Stimulated activated CD8-positive, alpha-beta memory T cell treated with anti-CD3 and anti-CD28 coated beads, Interleukin-2, amount 100 ng/mL, for 48 hours (primary cell): Measurements from ENCODE around the gene ASPRV1.

Source experiments
- DNase-seq, 2 donors: peaks; one replicate each; pipeline ENCODE4 v3.0.0-alpha.2; 2020; ENCODE audit warnings: low read depth in 2 of 2

ASPRV1 gene

DNA sequence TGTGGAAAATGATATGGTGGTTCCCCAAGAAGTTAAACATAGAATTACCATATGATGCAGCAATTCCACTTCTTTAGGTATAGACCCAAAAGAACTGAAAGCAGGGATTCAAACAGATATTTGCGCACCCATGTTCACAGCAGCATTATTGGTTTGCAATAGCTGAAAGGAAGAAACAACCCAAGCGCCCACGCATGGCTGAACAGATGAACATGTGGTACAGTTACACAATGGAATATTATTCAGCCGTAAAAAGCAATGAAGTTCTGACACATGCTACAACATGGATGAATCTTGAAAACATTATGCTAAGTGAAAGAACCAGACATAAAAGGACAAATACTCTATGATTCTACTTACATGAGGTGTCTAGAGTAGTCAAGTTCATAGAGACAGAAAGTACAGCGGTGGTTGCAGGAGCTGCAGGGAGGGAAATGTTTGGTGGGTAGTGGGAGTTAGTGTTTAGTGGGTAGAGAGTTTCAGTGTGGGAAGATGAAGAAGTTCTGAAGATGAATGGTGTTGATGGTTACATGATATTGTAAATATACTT, 26.7 kb upstream of the ASPRV1 start:
- no peak for DNase-seq

- DNase-seq, result no peak
Measured at GRCh38 chr2:69986691-69987090, 25.3 kb upstream of the ASPRV1 start.

- DNase-seq, result no peak
Measured at GRCh38 chr2:69985688-69986087, 24.3 kb upstream of the ASPRV1 start.

- no peak for DNase-seq
Measured at GRCh38 chr2:69985216-69985615, 23.8 kb upstream of the ASPRV1 start.

- DNase-seq, result no peak
Measured at GRCh38 chr2:69983392-69983966, 22.0 kb upstream of the ASPRV1 start.

GRCh38 chr2:69979902-69980807, 18.7 kb upstream of the ASPRV1 start:
- DNase-seq, result no peak

- DNase-seq, result no peak
Measured at GRCh38 chr2:69977906-69978482, 16.6 kb upstream of the ASPRV1 start.

GRCh38 chr2:69977186-69977585, 15.8 kb upstream of the ASPRV1 start:
- DNase-seq, result no peak

DNA sequence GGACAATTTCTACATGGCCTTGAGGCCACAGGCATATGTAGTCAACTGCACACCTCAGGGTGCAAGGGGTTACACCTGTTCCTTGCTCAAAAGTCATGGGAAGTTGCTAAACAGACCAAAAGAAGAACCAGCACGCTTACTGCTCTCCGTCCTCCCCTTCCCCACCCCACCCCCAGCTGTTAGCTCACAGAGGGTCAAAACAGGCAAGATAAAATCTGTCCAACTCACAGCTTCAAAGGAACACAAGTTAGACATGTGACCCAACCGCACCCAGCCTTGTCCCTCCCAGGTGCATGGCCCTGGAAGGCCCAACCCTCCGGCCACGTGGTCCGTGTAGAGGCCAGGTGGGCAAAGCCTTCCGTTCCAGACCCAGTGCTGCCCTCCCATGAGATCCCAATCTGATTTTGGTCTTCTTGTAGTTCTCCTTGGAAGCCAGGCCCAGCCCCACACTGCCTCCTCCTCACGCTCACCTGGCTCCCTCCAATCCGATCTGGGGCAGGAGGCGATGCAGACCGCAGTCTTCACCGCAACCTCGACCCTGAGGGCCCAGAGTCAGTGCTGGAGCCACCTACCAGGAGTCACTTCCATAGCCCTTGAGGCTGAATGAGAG, 14.5 kb upstream of the ASPRV1 start:
- no peak for DNase-seq

DNA sequence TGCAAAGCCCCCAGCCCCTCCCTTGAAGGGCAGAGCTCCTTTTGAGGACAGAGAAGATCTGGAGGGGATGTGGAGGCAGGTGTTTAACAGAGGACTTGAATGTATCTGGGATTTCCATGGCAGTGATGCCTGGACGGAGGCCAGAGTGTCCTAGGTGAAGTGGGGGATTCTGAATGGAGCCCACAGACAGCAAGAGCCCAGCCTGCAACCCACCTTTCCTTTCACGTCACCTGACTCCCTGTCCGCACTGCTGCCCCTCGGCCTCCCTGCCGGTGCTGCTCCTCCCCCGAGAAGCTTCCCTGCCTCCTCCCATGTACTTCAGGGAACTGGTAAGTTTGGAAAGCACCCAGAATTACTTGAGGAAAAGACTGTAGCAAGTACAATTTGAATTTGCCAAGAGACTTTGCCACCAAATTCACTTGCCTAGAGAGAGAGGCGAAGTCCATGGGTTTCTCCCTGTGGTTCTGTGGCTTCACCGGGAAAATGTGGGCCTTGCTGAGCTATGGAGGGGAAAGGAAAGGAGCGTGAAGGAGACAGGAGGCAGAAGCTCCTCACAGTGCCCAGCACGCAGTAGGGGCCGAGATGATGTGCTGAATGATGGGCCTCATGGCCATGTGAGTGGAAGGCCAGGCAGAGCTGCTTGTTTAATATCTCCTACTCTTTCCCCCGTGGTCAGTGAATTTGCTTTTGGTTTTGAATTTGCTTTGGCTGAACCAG, 13.9 kb upstream of the ASPRV1 start:
- DNase-seq, result no peak

GRCh38 chr2:69973335-69973735, 11.9 kb upstream of the ASPRV1 start:
- DNase-seq, result no peak

GRCh38 chr2:69972822-69973221, 11.4 kb upstream of the ASPRV1 start:
- DNase-seq, result no peak

DNA sequence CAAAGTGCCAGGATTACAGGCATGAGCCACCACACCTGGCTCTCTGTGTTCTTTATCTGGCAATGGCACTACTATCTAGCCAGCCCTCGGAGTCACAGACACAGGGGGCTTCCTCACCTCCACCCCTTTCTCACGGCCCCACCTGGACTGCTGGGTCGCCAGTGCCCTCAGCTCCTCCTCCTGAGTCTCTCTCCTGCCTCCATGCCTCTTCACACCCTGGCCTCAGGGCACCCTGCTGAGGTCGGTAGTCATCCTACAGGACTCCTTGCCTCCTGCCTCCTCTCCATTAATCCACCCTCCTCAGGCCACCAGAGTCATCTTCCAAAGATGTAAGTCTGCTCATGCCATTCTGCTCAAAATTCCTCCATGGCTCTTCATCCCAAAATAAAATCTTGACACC, 8.6 kb upstream of the ASPRV1 start:
- no peak for DNase-seq

GRCh38 chr2:69969126-69969983, 7.9 kb upstream of the ASPRV1 start:
- DNase-seq, result no peak

GRCh38 chr2:69968609-69969008, 7.2 kb upstream of the ASPRV1 start:
- DNase-seq, result no peak

DNA sequence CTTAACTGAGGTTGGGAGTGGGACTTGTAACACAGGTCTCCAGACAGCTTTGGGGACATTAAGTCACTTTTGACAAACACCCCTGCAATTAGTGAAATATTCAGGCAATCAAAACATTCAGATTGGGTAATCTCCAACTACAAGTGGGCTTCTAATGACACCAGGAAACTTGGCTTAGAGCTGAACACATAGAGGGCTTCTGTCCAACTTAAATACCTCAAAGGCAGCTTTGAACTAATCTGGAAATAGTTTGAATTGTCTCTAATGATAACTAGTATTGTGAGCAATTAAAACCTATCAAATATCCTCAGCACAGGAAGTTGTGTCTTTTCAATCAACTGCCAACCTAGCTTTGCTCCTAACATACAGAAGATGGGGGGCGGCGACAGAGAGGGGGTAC, 5.1 kb upstream of the ASPRV1 start:
- no peak for DNase-seq

DNA sequence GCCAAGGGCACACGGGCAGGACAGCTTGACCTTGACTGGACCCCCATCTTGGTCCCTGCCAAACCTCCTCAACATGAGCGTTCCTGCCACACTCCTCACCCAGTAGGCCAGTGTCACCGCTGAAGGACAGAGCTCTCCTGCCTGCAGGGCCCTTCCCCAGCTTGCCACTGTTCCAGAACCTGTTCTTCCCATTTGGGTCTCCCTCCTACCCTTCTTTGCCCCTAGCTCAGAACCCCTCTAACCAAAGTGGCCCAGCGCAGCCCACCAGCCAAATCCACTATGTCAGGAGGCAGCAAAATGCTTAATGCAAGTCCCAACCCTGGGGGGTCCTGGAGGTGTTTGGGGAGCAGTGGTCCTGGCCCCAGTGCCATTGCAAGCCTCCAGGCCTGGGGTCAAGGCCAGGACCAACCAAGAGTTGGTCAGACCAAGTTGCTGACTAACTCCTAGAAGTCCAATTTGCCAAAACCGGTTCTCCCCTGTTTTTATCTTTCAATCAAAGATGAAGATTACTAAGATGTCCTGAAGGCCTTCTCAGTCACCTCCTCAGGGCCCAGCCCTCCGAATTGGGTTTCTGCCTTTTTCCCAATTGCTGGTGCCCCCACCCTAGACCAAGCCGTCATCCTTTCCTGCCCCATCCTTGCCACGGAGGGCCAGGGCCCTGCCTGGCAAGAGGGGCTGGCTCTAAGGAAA, 4.5 kb upstream of the ASPRV1 start:
- no peak for DNase-seq

GRCh38 chr2:69964353-69964841, 3.0 kb upstream of the ASPRV1 start:
- no peak for DNase-seq

DNA sequence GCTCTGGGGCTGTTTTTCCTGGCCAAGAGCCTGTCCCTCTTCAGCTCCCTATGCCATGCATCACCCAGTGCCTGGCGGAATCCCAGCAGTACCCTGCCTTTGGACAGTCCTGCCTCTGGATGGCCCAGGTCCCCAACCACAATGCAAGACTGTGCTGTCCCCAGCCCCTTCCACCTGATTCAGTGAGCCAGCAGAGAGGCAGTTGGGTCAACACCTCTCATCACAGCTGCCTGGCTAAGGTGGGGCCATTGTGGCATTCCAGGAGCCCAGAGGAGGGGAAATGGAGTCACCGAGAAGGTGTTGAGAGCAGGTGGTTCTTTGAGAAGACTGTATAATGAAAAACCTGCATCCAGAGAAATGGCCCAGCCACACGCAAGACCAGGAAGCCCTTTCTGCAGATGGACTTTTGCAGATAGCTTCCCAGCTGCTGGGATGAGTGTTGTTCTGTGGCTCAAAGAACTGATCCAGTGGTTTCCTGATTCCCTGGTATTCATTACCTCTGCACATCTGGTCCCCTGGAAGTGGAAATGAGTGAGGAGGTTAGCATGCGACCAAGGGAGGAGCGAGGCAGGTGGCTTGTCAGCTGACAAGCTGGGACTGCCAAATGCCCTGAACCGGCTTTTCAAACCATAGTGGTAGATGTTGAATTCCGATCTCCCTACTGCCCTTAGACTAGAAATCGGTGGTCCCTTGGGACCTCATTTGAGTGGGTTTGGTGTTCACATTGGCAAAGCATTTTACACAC, 1.7 kb upstream of the ASPRV1 start:
- no peak for DNase-seq
